ENCODE data around the gene LRRC8A.
"Not testable (repeated sequence)": the region's sequence is repeated elsewhere in the genome, so short reads cannot be mapped to it uniquely, and the experiment has no call there.

LRRC8A gene

DNA sequence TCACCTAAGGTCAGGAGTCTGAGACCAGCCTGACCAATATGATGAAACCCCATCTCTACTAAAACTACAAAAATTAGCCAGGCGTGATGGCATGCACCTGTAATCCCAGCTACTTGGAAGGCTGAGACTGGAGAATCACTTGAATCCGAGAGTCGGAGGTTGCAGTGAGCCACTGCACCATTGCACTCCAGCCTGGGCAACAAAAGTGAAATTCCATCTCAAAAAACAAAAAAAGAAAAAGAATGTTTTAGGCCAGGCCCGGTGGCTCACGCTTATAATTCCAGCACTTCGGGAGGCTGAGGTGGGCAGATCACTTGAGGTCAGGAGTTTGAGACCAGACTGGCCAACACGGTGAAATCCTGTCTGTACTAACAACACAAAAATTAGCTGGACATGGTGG is 23.5 kb upstream of the LRRC8A start:
- not testable (repeated sequence) for H3K79me2 ChIP-seq (ENCODE audit: insufficient read depth, low read length); H3K9me3 ChIP-seq (ENCODE audit: low read length); H3K4me1 ChIP-seq (ENCODE audit: insufficient read depth, low read length, severe bottlenecking); H3K36me3 ChIP-seq (ENCODE audit: insufficient read depth, low read length); H3K9me2 ChIP-seq (ENCODE audit: low read depth, low read length); H3K27ac ChIP-seq (ENCODE audit: low read depth, low read length, poor library complexity, severe bottlenecking); H3K27me3 ChIP-seq (ENCODE audit: insufficient read depth, low read length); H3K9ac ChIP-seq (ENCODE audit: low read length); H2AFZ ChIP-seq (ENCODE audit: low read length); H3K4me2 ChIP-seq (ENCODE audit: low read length); H4K20me1 ChIP-seq (ENCODE audit: insufficient read depth, low read length); H3F3A ChIP-seq (ENCODE audit: insufficient read depth, low read length); H3K4me3 ChIP-seq (ENCODE audit: low read depth, low read length, poor library complexity, severe bottlenecking)

GRCh38 chr9:128860937-128861336 is 21.0 kb upstream of the LRRC8A start:
- TF ChIP-seq CTCF (IDR thresholded peaks at IDR 0.05; ENCODE audit: low read length) (no peak), EZH2 (IDR thresholded peaks at IDR 0.05; ENCODE audit: borderline replicate concordance, low read length) (no peak)
- Histone ChIP-seq H3K4me3 (ENCODE audit: low read depth, low read length, poor library complexity, severe bottlenecking) (no peak overlapping the region), H3F3A (ENCODE audit: insufficient read depth, low read length) (no peaks in the 10 kb centered on the region), H3K4me1 (ENCODE audit: insufficient read depth, low read length, severe bottlenecking) (peaks cover 9% of the 10 kb centered on the region), H3K4me2 (ENCODE audit: low read length) (no peak overlapping the region), H3K9ac (ENCODE audit: low read length) (no peak overlapping the region), H3K79me2 (ENCODE audit: insufficient read depth, low read length) (no peaks in the 10 kb centered on the region), H3K9me2 (ENCODE audit: low read depth, low read length) (no peaks in the 10 kb centered on the region), H3K36me3 (ENCODE audit: insufficient read depth, low read length) (peaks cover 4% of the 10 kb centered on the region; the same call in 1 of the 2 replicates), H2AFZ (ENCODE audit: low read length) (no peak overlapping the region), H3K27ac (ENCODE audit: low read depth, low read length, poor library complexity, severe bottlenecking) (no peak overlapping the region), H4K20me1 (ENCODE audit: insufficient read depth, low read length) (no peaks in the 10 kb centered on the region), H3K27me3 (ENCODE audit: insufficient read depth, low read length) (no peaks in the 10 kb centered on the region), H3K9me3 (ENCODE audit: low read length) (no peaks in the 10 kb centered on the region)

GRCh38 chr9:128861501-128861900 is 20.4 kb upstream of the LRRC8A start:
- Histone ChIP-seq H3K27ac (ENCODE audit: low read depth, low read length, poor library complexity, severe bottlenecking) (no peak overlapping the region), H3K36me3 (ENCODE audit: insufficient read depth, low read length) (peaks cover 4% of the 10 kb centered on the region; the same call in 1 of the 2 replicates), H3K4me1 (ENCODE audit: insufficient read depth, low read length, severe bottlenecking) (peaks cover 9% of the 10 kb centered on the region), H3K27me3 (ENCODE audit: insufficient read depth, low read length) (no peaks in the 10 kb centered on the region), H3K79me2 (ENCODE audit: insufficient read depth, low read length) (no peaks in the 10 kb centered on the region), H3F3A (ENCODE audit: insufficient read depth, low read length) (no peaks in the 10 kb centered on the region), H3K4me2 (ENCODE audit: low read length) (no peak overlapping the region), H3K4me3 (ENCODE audit: low read depth, low read length, poor library complexity, severe bottlenecking) (no peak overlapping the region), H3K9me2 (ENCODE audit: low read depth, low read length) (no peaks in the 10 kb centered on the region), H2AFZ (ENCODE audit: low read length) (no peak overlapping the region), H3K9ac (ENCODE audit: low read length) (no peak overlapping the region), H3K9me3 (ENCODE audit: low read length) (no peaks in the 10 kb centered on the region), H4K20me1 (ENCODE audit: insufficient read depth, low read length) (no peaks in the 10 kb centered on the region)
- TF ChIP-seq EZH2 (IDR thresholded peaks at IDR 0.05; ENCODE audit: borderline replicate concordance, low read length): no peak
- TF ChIP-seq CTCF (IDR thresholded peaks at IDR 0.05; ENCODE audit: low read length): no peak

DNA sequence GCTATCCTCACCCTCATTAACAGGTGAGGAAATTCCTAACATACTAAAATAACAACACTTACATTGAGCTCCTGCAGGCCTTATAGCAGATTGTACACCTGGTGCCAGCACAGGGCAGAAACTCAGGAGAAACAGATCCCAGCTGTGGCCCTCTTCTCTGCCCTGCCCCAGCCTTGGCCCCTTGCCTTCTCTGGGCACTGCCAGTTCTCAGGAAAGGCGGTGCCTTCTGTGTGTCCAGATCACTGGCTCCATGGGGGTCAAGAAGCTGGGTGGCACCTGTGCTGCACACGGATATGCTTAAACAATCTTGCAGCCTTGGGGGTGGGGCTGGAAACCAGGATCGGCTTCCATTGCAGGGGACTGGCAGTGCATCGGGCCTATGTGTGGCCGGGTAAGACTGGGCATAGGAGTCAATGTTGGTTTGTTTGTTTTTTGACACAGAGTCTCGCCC is 19.5 kb upstream of the LRRC8A start:
- Histone ChIP-seq H3K4me3 (ENCODE audit: low read depth, low read length, poor library complexity, severe bottlenecking) (no peak overlapping the region), H3K9me3 (ENCODE audit: low read length) (no peaks in the 10 kb centered on the region), H2AFZ (ENCODE audit: low read length) (no peak overlapping the region), H3K4me2 (ENCODE audit: low read length) (no peak overlapping the region), H3K27ac (ENCODE audit: low read depth, low read length, poor library complexity, severe bottlenecking) (no peak overlapping the region), H3F3A (ENCODE audit: insufficient read depth, low read length) (no peaks in the 10 kb centered on the region), H3K27me3 (ENCODE audit: insufficient read depth, low read length) (no peaks in the 10 kb centered on the region), H3K36me3 (ENCODE audit: insufficient read depth, low read length) (peaks cover 4% of the 10 kb centered on the region; the same call in 1 of the 2 replicates), H3K79me2 (ENCODE audit: insufficient read depth, low read length) (no peaks in the 10 kb centered on the region), H3K9me2 (ENCODE audit: low read depth, low read length) (no peaks in the 10 kb centered on the region), H3K4me1 (ENCODE audit: insufficient read depth, low read length, severe bottlenecking) (peaks cover 9% of the 10 kb centered on the region), H3K9ac (ENCODE audit: low read length) (no peak overlapping the region), H4K20me1 (ENCODE audit: insufficient read depth, low read length) (no peaks in the 10 kb centered on the region)
- no peak for TF ChIP-seq EZH2 (IDR thresholded peaks at IDR 0.05; ENCODE audit: borderline replicate concordance, low read length)
- no peak for TF ChIP-seq CTCF (IDR thresholded peaks at IDR 0.05; ENCODE audit: low read length)
